Cardiac muscle cell (in vitro differentiated cells and primary cell): ENCODE results near the gene POLR3K. TPM values are rescaled to one million over a fixed set of nuclear protein-coding genes. Genes with fewer than 3 reads are reported as not detected.
A peak's percentile ranks its signal among the peaks of the same experiment; 100 is the strongest.

Experiments used
- DNase-seq, 2 donors: peaks; one replicate each; pipeline versions ENCODE4 v3.0.0 to v3.0.0-alpha.2; 2010 to 2017; ENCODE audit warnings: low read depth in 1 of 2, low spot score in 1 of 2
- H3K27ac ChIP-seq: fragments of 200-600 bp; sonication (generic); 2 replicates; pipeline ENCODE4 v1.5.1; 2016
- H3K27me3 ChIP-seq: fragments of 200-600 bp; sonication (generic); 2 replicates; pipeline ENCODE4 v1.6.0; 2016; ENCODE audit warnings: control low read depth
- H3K36me3 ChIP-seq: fragments of 200-600 bp; sonication (generic); 2 replicates; pipeline ENCODE4 v1.5.1; 2016; ENCODE audit warnings: control low read depth
- H3K4me1 ChIP-seq: fragments of 200-600 bp; sonication (generic); 2 replicates; pipeline ENCODE4 v1.8.1; 2017; ENCODE audit warnings: low read depth, mild to moderate bottlenecking, mixed run types
- H3K4me3 ChIP-seq: fragments of 200-600 bp; sonication (generic); 2 replicates; pipeline ENCODE4 v1.5.1; 2016; ENCODE audit warnings: mild to moderate bottlenecking
- H3K9me3 ChIP-seq: fragments of 200-600 bp; sonication (generic); 2 replicates; pipeline ENCODE4 v1.5.1; 2017; ENCODE audit warnings: low read depth, mild to moderate bottlenecking, control low read depth
- CTCF ChIP-seq: IDR thresholded peaks from 2 replicates; pipeline ENCODE4 v1.5.1; 2012; ENCODE audit warnings: low read depth, mild to moderate bottlenecking, low read length
- polyA plus RNA-seq: library from polyadenylated mRNA; unstranded; fragments of >200 nt; fragmentation: Nextera tagmentation; extraction: Ambion mirVana; gene quantifications from 2 replicates; pipeline ENCODE4 v1.2.1, GENCODE V29; 2016
- total RNA-seq: library from RNA; depleted of rRNA; stranded (reverse); fragments of >200 nt; gene quantifications from 2 replicates; pipeline ENCODE4 v1.2.3, GENCODE V29; 2016

Gene POLR3K
- total and polyA plus RNA-seq, 2 experiments from 2014 or later: 7.1 to 29.6 TPM

GRCh38 chr16:96935-97381 is 43.5 kb upstream of the POLR3K start:
- TF ChIP-seq CTCF: peak; percentile 99
- DNase-seq: peak; percentile 89 to 90
- H3K27ac ChIP-seq: no peak overlapping the region
- no peaks in the 10 kb centered on the region for H3K4me1 ChIP-seq
- H3K36me3 ChIP-seq: no peaks in the 10 kb centered on the region
- no peaks in the 10 kb centered on the region for H3K9me3 ChIP-seq
- no peak overlapping the region for H3K4me3 ChIP-seq
- no peaks in the 10 kb centered on the region for H3K27me3 ChIP-seq

GRCh38 chr16:94918-95265 is 41.5 kb upstream of the POLR3K start:
- DNase-seq: no peak
- H3K27me3 ChIP-seq: no peaks in the 10 kb centered on the region
- no peak overlapping the region for H3K4me3 ChIP-seq
- no peaks in the 10 kb centered on the region for H3K9me3 ChIP-seq
- TF ChIP-seq CTCF: no peak
- no peaks in the 10 kb centered on the region for H3K36me3 ChIP-seq
- peaks cover 4% of the 10 kb centered on the region for H3K4me1 ChIP-seq
- H3K27ac ChIP-seq: no peak overlapping the region

GRCh38 chr16:92431-93339 is 39.3 kb upstream of the POLR3K start:
- peaks cover 4% of the 10 kb centered on the region for H3K4me1 ChIP-seq
- peak overlapping the region; percentile 76 for H3K27ac ChIP-seq
- no peaks in the 10 kb centered on the region for H3K27me3 ChIP-seq
- no peak overlapping the region for H3K4me3 ChIP-seq
- no peaks in the 10 kb centered on the region for H3K9me3 ChIP-seq
- DNase-seq: no peak
- no peaks in the 10 kb centered on the region for H3K36me3 ChIP-seq
- no peak for TF ChIP-seq CTCF

- Histone ChIP-seq H3K27me3 (no peaks in the 10 kb centered on the region), H3K4me1 (peaks cover 4% of the 10 kb centered on the region), H3K27ac (peak overlapping the region; percentile 76), H3K4me3 (no peak overlapping the region), H3K9me3 (no peaks in the 10 kb centered on the region), H3K36me3 (no peaks in the 10 kb centered on the region)
- DNase-seq: peak; percentile 45 to 54
- no peak for TF ChIP-seq CTCF
Observed at GRCh38 chr16:91484-91883, 38.1 kb upstream of the POLR3K start.

GRCh38 chr16:89391-90302 is 36.2 kb upstream of the POLR3K start:
- H3K27ac ChIP-seq: no peak overlapping the region
- peaks cover 4% of the 10 kb centered on the region for H3K4me1 ChIP-seq
- TF ChIP-seq CTCF: no peak
- no peak for DNase-seq
- no peaks in the 10 kb centered on the region for H3K9me3 ChIP-seq
- no peak overlapping the region for H3K4me3 ChIP-seq
- no peaks in the 10 kb centered on the region for H3K27me3 ChIP-seq
- no peaks in the 10 kb centered on the region for H3K36me3 ChIP-seq
